DOHH2 (cell line): ENCODE data around the gene METTL25.

Experiments used
- CTCF ChIP-seq: fragments of 200-600 bp; sonication (generic); IDR thresholded peaks from one replicate; pipeline ENCODE4 v1.5.1; 2014; ENCODE audit warnings: antibody characterized with exemption, mild to moderate bottlenecking, low read depth, low read length; ENCODE audit not compliant: poor library complexity, severe bottlenecking
- EZH2phosphoT487 ChIP-seq: fragments of 200-600 bp; sonication (generic); IDR thresholded peaks from 2 replicates; pipeline ENCODE4 v1.6.1; 2017; ENCODE audit warnings: borderline replicate concordance, mild to moderate bottlenecking, antibody characterized with exemption, low read length, moderate library complexity, mixed read lengths

GRCh38 chr12:82517027-82517426 is 158.7 kb downstream of the METTL25 start:
- TF ChIP-seq CTCF (peak; percentile 67), EZH2phosphoT487 (no peak)
